Chondrocyte (in vitro differentiated cells): ENCODE results near the gene SCUBE1. TPM values are rescaled to one million over a fixed set of nuclear protein-coding genes. Genes with fewer than 3 reads are reported as not detected.

Experiments used
- DNase-seq: peaks from one replicate; pipeline ENCODE4 v3.0.0; 2021; ENCODE audit warnings: mixed read lengths, low spot score
- H3K27ac Mint-ChIP-seq: one replicate; pipeline ENCODE4 v1.8.0; 2021; ENCODE audit warnings: mild to moderate bottlenecking, moderate library complexity, mixed read lengths; ENCODE audit not compliant: unreplicated experiment
- H3K27me3 Mint-ChIP-seq: 2 replicates; pipeline ENCODE4 v1.8.0; 2021; ENCODE audit warnings: low read depth, mixed read lengths
- H3K36me3 Mint-ChIP-seq: 2 replicates; pipeline ENCODE4 v1.8.0; 2021; ENCODE audit warnings: low read depth, mixed read lengths
- H3K4me1 Mint-ChIP-seq: 2 replicates; pipeline ENCODE4 v1.8.0; 2021; ENCODE audit warnings: low read depth, mild to moderate bottlenecking, mixed read lengths
- H3K4me3 Mint-ChIP-seq: one replicate; pipeline ENCODE4 v1.8.0; 2021; ENCODE audit warnings: mild to moderate bottlenecking, moderate library complexity, mixed read lengths; ENCODE audit not compliant: unreplicated experiment
- H3K9me3 Mint-ChIP-seq: 2 replicates; pipeline ENCODE4 v1.8.0; 2021; ENCODE audit warnings: low read depth, mixed read lengths
- CTCF ChIP-seq: fragments of 200-600 bp; sonication (generic); IDR thresholded peaks from 2 replicates; pipeline ENCODE4 v1.5.0; 2021; ENCODE audit warnings: antibody characterized with exemption, mild to moderate bottlenecking, moderate library complexity
- total RNA-seq: library from RNA; stranded (reverse); gene quantifications from 3 replicates; pipeline ENCODE4 v1.2.1, GENCODE V29; 2021

Gene SCUBE1
- total RNA-seq, 1 donor from 2014 or later = 3.2 TPM

DNA sequence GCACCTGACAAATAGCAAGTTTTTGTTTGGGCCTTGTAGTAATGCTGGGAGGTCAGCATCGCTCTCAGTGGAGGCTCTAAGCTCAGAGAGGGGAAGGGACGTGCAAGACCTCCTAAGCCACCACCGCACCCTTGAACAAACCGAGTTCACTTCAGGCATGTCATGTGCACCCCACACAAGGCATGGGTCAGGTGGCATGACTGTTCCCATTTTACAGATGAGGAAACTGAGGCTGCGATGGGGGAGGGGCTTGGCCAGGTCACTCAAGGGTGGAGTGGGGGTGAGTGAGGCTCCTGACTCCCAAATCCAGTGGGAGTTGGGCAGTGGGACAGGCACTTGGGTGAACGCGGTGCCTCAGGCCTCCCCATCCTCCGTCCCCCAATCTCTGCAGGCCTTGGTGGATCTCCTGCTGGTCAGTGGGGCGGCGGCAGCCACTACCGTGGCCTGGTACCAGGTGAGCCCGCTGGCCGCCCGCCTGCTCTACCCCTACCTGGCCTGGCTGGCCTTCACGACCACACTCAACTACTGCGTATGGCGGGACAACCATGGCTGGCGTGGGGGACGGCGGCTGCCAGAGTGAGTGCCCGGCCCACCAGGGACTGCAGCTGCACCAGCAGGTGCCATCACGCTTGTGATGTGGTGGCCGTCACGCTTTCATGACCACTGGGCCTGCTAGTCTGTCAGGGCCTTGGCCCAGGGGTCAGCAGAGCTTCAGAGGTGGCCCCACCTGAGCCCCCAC lies 180.6 kb downstream of the SCUBE1 start:
- no peak overlapping the region for H3K27ac Mint-ChIP-seq
- H3K4me1 Mint-ChIP-seq = peaks cover 19% of the 10 kb centered on the region
- DNase-seq = no peak
- no peak for TF ChIP-seq CTCF
- H3K4me3 Mint-ChIP-seq = no peak overlapping the region
- no peaks in the 10 kb centered on the region for H3K27me3 Mint-ChIP-seq
- peaks cover 12% of the 10 kb centered on the region for H3K36me3 Mint-ChIP-seq
- no peaks in the 10 kb centered on the region for H3K9me3 Mint-ChIP-seq

DNA sequence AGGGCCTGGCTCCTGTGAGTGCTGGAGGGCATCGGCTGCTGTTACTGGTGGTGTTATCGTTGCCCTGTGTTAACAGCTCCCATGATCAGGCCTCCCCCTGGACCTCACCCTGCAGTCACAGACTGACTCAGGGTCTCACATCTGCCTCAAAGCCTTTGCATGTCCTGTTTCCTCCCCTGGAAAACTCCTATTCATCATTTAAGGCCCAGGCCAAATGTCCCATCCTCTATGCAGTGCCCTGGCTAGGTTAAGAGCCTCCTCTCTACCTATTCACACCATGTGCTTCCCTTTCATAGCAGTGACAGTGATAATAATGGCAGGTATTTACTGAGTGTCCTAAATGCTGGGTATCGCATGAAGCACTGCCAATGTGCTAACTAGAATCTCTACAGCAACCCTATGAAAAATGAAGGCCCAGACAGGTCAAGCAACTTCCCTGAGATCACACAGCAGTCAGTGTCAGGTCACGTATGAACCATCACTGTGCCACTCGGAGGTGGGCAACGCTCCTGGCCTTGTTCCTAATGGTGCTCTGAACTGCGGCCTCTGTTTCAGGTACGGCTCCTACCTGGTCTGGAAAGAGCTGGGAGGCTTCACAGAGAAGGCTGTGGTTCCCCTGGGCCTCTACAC lies 182.6 kb downstream of the SCUBE1 start:
- H3K9me3 Mint-ChIP-seq = no peaks in the 10 kb centered on the region
- H3K27ac Mint-ChIP-seq = no peak overlapping the region
- no peak overlapping the region for H3K4me3 Mint-ChIP-seq
- H3K27me3 Mint-ChIP-seq = no peaks in the 10 kb centered on the region
- H3K4me1 Mint-ChIP-seq = peaks cover 26% of the 10 kb centered on the region
- DNase-seq = no peak
- TF ChIP-seq CTCF = no peak
- peaks cover 12% of the 10 kb centered on the region for H3K36me3 Mint-ChIP-seq

DNA sequence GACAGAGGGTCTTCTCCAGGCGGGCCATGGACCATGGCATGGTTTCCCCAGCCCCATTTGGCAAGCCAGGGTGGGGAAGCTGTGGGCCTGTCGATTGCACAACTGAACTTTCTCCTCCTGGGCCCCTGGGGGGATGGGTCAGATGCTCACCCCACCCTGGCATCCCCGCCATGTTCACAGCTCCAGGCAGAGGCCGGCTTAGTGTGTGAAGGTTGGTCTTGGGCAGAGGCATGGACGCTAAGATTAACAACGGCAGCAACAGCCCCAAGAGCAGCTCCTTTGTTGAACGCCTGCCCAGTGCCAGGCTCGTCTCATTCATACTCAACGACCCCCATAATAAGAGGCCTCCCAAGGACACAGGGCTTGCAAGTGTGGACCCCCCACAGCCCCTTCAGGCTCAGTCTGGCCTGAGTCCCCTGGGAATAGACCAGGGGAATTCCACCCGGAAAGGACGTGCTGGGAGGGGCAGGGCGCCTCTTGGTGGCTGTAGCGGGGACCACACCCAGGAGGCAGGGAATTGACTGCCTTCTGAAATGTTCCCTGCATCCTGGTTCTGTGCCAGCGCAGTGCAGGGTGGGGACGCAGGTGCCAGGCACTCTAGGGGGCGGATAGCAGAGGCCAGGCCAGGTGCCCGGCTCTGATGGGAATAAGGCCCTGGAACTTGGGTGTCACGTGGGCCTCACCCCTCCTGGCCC lies 183.5 kb downstream of the SCUBE1 start:
- no peak for DNase-seq
- peaks cover 28% of the 10 kb centered on the region for H3K4me1 Mint-ChIP-seq
- no peaks in the 10 kb centered on the region for H3K27me3 Mint-ChIP-seq
- no peak overlapping the region for H3K4me3 Mint-ChIP-seq
- H3K27ac Mint-ChIP-seq = no peak overlapping the region
- H3K36me3 Mint-ChIP-seq = peaks cover 12% of the 10 kb centered on the region
- H3K9me3 Mint-ChIP-seq = no peaks in the 10 kb centered on the region
- TF ChIP-seq CTCF = peak; percentile 65

DNA sequence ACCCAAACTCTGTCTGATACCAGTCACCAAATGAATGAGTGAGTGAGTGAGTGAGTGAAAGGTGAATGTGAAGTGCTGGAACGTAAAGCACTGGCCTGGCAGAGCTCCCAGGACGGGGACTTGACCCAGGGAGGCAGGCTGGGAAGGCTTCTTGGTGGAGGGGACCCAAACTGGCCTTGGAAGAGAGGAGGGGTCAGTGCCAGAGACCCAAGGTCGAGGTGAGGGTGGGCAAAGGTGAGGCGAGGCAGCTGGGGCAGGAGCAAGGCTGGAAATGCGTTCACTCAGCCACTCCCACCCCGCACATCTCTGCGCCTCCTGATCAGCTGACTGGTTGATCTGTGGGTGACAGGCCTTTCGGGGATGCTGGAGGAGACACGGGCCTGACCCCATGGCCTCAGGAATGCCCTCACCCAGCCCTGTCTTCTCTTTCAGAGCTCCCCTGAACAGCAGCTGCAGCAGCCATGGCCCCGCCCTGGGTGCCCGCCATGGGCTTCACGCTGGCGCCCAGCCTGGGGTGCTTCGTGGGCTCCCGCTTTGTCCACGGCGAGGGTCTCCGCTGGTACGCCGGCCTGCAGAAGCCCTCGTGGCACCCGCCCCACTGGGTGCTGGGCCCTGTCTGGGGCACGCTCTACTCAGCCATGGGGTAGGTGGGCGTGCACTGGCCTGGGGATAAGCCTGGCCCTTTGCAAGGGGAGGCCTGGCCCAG lies 184.2 kb downstream of the SCUBE1 start:
- Mint-ChIP-seq H3K4me3 (no peak overlapping the region), H3K36me3 (peaks cover 9% of the 10 kb centered on the region), H3K9me3 (no peaks in the 10 kb centered on the region), H3K27ac (peak overlapping the region; percentile 66), H3K27me3 (no peaks in the 10 kb centered on the region), H3K4me1 (peaks cover 30% of the 10 kb centered on the region)
- no peak for DNase-seq
- no peak for TF ChIP-seq CTCF
